ENCODE results near the gene DTHD1. TPM values are rescaled to one million over a fixed set of nuclear protein-coding genes. Genes with fewer than 3 reads are reported as not detected.

Gene DTHD1
- total and polyA plus RNA-seq, 9 donors, result 0.47 TPM; not detected in 8

GRCh38 chr4:36374836-36375511, 93.6 kb downstream of the DTHD1 start:
- no peak for DNase-seq
- H3K9me3 ChIP-seq (replicated peaks; ENCODE audit: control insufficient read depth, low read depth, low read length), result peaks cover 11% of the 10 kb centered on the region
- no peak overlapping the region for H3K27ac ChIP-seq (ENCODE audit: low read length)
- H3K4me3 ChIP-seq (ENCODE audit: low read length), result no peak overlapping the region
- no peaks in the 10 kb centered on the region for H3K4me1 ChIP-seq (ENCODE audit: control insufficient read depth, insufficient read depth, low read length)
- WGBS (ENCODE audit: insufficient coverage), result 94% methylated on average over 39 of the region's 40 CpGs
- no peaks in the 10 kb centered on the region for H3K36me3 ChIP-seq (ENCODE audit: control insufficient read depth, insufficient read depth, low read length)
- no peaks in the 10 kb centered on the region for H3K27me3 ChIP-seq (ENCODE audit: control insufficient read depth, insufficient read depth, low read length)

DNA sequence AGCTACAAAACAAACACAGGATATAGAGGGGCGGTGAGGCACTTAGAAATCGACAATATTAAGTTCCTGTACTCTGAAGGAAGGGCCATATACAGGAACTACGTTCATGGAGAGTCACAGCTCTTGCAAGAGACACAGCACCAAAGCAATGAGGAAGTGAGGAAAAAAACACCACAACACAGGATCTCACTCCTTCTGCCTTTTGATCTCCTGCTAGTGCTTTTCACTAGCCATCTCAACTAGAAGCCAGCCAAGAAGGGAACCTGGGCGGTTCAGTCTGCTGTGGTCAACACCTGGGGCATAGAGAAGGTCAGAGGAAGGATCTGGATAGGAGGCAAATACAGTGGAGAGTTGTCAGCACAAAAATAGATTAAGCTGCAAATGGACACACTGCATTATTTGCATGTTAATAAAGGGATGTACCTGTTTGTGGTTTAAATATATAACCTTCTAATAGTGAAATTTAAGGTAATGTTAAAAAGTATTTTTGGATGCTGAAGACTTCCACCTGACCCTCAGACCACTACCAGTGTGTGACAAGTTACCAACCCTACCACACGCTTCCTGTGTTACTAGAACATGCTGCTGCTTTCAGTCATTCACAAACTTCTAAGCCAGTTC, 104.6 kb downstream of the DTHD1 start:
- 83% methylated on average over 1 of the region's 5 CpGs for WGBS (ENCODE audit: insufficient coverage)
- Histone ChIP-seq H3K36me3 (ENCODE audit: control insufficient read depth, insufficient read depth, low read length) (no peaks in the 10 kb centered on the region), H3K27me3 (ENCODE audit: control insufficient read depth, insufficient read depth, low read length) (no peaks in the 10 kb centered on the region), H3K4me3 (ENCODE audit: low read length) (no peak overlapping the region), H3K27ac (ENCODE audit: low read length) (no peak overlapping the region), H3K9me3 (replicated peaks; ENCODE audit: control insufficient read depth, low read depth, low read length) (no peaks in the 10 kb centered on the region), H3K4me1 (ENCODE audit: control insufficient read depth, insufficient read depth, low read length) (no peaks in the 10 kb centered on the region)
- peak; percentile 56 for DNase-seq

GRCh38 chr4:36386691-36387090, 105.3 kb downstream of the DTHD1 start:
- no peak overlapping the region for H3K27ac ChIP-seq (ENCODE audit: low read length)
- DNase-seq, result peak; percentile 39
- H3K4me1 ChIP-seq (ENCODE audit: control insufficient read depth, insufficient read depth, low read length), result no peaks in the 10 kb centered on the region

DNA sequence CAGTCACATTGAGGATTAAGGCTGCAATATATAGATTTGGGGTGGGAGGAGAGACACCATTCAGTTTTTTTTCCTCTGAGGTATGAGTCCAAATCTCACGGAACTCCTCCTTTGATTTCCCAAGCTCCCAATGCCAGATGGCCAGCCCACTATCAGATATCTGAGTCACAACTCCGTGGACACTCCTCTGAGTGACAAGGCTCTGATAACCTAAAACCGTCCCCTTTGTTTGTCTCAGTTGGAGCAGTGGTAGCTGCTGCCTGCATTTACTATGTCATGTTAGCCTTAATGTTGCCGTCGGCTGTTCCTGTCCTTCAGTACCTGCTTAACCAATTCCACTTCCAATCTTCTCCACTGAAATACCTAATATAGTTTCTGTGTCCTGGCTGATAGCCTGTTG, 107.3 kb downstream of the DTHD1 start:
- no peak overlapping the region for H3K27ac ChIP-seq (ENCODE audit: low read length)
- no peaks in the 10 kb centered on the region for H3K36me3 ChIP-seq (ENCODE audit: control insufficient read depth, insufficient read depth, low read length)
- H3K4me3 ChIP-seq (ENCODE audit: low read length), result no peak overlapping the region
- WGBS (ENCODE audit: insufficient coverage), result 67% methylated on average over 2 of the region's 5 CpGs
- DNase-seq, result no peak
- no peaks in the 10 kb centered on the region for H3K9me3 ChIP-seq (replicated peaks; ENCODE audit: control insufficient read depth, low read depth, low read length)
- H3K4me1 ChIP-seq (ENCODE audit: control insufficient read depth, insufficient read depth, low read length), result no peaks in the 10 kb centered on the region
- no peaks in the 10 kb centered on the region for H3K27me3 ChIP-seq (ENCODE audit: control insufficient read depth, insufficient read depth, low read length)

More at GRCh38 chr4:36386691-36387090, 105.3 kb downstream of the DTHD1 start:
- Histone ChIP-seq H3K36me3 (ENCODE audit: control insufficient read depth, insufficient read depth, low read length) (no peaks in the 10 kb centered on the region), H3K9me3 (replicated peaks; ENCODE audit: control insufficient read depth, low read depth, low read length) (no peaks in the 10 kb centered on the region), H3K27me3 (ENCODE audit: control insufficient read depth, insufficient read depth, low read length) (no peaks in the 10 kb centered on the region), H3K4me3 (ENCODE audit: low read length) (no peak overlapping the region)

DNA sequence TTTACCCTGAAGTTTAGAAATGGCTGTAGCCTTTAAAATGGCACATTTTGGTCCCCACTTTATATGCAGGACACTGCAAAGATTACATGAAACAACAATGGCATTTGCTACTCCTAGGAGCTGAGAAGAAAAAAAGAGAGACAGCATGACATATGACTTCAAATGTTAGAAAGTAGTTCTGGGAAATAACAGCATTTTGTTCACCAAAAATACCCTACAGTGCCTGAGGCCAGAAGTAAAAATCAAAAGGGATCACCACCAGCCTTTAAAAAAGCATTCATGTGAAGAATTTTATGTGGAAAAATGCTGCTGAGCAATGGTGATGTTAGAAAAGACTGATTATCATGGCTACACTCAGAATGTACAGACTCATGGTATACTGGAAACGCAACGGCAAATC, 110.0 kb downstream of the DTHD1 start:
- DNase-seq, result no peak
- no CpG with 5 or more reads among the region's 2 CpGs for WGBS (ENCODE audit: insufficient coverage)
- H3K9me3 ChIP-seq (replicated peaks; ENCODE audit: control insufficient read depth, low read depth, low read length), result no peaks in the 10 kb centered on the region
- H3K27me3 ChIP-seq (ENCODE audit: control insufficient read depth, insufficient read depth, low read length), result no peaks in the 10 kb centered on the region
- no peak overlapping the region for H3K4me3 ChIP-seq (ENCODE audit: low read length)
- H3K36me3 ChIP-seq (ENCODE audit: control insufficient read depth, insufficient read depth, low read length), result no peaks in the 10 kb centered on the region
- no peak overlapping the region for H3K27ac ChIP-seq (ENCODE audit: low read length)
- H3K4me1 ChIP-seq (ENCODE audit: control insufficient read depth, insufficient read depth, low read length), result no peaks in the 10 kb centered on the region

- Histone ChIP-seq H3K9me3 (replicated peaks; ENCODE audit: control insufficient read depth, low read depth, low read length) (no peaks in the 10 kb centered on the region), H3K4me3 (ENCODE audit: low read length) (no peak overlapping the region), H3K27ac (ENCODE audit: low read length) (no peak overlapping the region), H3K36me3 (ENCODE audit: control insufficient read depth, insufficient read depth, low read length) (no peaks in the 10 kb centered on the region), H3K27me3 (ENCODE audit: control insufficient read depth, insufficient read depth, low read length) (no peaks in the 10 kb centered on the region), H3K4me1 (ENCODE audit: control insufficient read depth, insufficient read depth, low read length) (no peaks in the 10 kb centered on the region)
- no CpG with 5 or more reads among the region's 1 CpG for WGBS (ENCODE audit: insufficient coverage)
- no peak for DNase-seq
These were observed 110.6 kb downstream of the DTHD1 start for GRCh38 chr4:36392024-36392423.

DNA sequence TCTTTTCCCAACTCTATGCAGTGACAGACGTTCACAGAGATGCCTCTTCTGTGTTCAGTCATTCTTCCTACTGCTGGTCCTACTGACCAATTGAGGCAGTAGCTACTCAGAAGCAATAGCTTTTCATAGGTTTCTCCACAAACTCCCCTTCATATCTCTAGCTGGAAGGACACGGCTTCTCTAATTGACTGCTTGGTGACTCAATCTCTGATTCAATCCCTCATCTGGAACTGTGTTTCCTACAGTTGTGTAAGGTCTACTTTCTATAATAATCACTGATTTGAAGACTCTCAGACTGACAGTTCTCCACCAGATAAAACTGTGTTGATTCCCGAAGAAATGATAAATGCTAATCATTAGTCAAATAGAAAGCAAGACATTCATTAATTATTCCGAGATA, 111.5 kb downstream of the DTHD1 start:
- DNase-seq, result no peak
- 64% methylated on average over 1 of the region's 4 CpGs for WGBS (ENCODE audit: insufficient coverage)
- no peaks in the 10 kb centered on the region for H3K27me3 ChIP-seq (ENCODE audit: control insufficient read depth, insufficient read depth, low read length)

More for the DNA sequence above, 111.5 kb downstream of the DTHD1 start:
- no peak overlapping the region for H3K4me3 ChIP-seq (ENCODE audit: low read length)
- no peaks in the 10 kb centered on the region for H3K36me3 ChIP-seq (ENCODE audit: control insufficient read depth, insufficient read depth, low read length)
- H3K4me1 ChIP-seq (ENCODE audit: control insufficient read depth, insufficient read depth, low read length), result no peaks in the 10 kb centered on the region
- H3K27ac ChIP-seq (ENCODE audit: low read length), result no peak overlapping the region
- no peaks in the 10 kb centered on the region for H3K9me3 ChIP-seq (replicated peaks; ENCODE audit: control insufficient read depth, low read depth, low read length)

Other genes with a start within 250 kb of the DTHD1 start
- gene ARAP2, start 37.1 kb upstream of the DTHD1 start, total RNA-seq, result 1.6 TPM
- gene ARAP2, start 37.1 kb upstream of the DTHD1 start, polyA plus RNA-seq (ENCODE audit: insufficient read depth in 1 of 8, insufficient read length in 8 of 8, low replicate concordance in 1 of 8), result 1 to 10 TPM in 7 of 8 donors, under 1 TPM in 1; 0.58 to 2.4 (median 1.3) TPM